PC-3 (cell line): ENCODE results near the gene FN1.

ENCODE experiments used
- CTCF ChIP-seq: fragments of 300-600 bp; sonication (generic); conservative IDR thresholded peaks from 2 replicates; pipeline ENCODE4 v1.5.1; 2017; ENCODE audit warnings: antibody characterized with exemption, low read depth, mild to moderate bottlenecking, low read length
- EZH2 ChIP-seq: fragments of 300-600 bp; sonication (generic); IDR thresholded peaks from one replicate; pipeline ENCODE4 v1.6.1; 2017; ENCODE audit warnings: antibody characterized with exemption, mild to moderate bottlenecking, low read length; ENCODE audit not compliant: unreplicated experiment

DNA sequence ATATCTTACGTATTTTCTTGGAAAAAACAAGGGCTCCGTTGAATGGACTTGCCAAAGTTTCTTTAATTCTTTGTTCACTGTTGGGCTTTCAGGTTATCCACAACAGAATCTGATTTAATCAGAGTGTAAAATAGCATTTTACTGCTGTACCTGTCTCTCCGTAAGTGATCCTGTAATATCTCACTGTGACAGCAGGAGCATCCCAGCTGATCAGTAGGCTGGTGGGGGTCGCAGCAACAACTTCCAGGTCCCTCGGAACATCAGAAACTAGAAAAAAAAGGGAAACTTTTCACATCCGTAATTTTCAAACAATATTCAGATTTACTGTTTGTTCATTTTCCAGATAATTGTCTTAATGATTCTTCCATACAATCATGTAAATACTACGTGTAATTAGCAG lies 51.2 kb downstream of the FN1 start:
- TF ChIP-seq EZH2 (no peak), CTCF (no peak)
